Lower leg skin (tissue), 4 donors: ENCODE results near the gene CXXC5. TPM values are rescaled to one million over a fixed set of nuclear protein-coding genes. Genes with fewer than 3 reads are reported as not detected.

Experiments used
- DNase-seq, 2 donors: peaks; one replicate each; pipeline ENCODE4 v3.0.0-alpha.2; 2019; ENCODE audit warnings: low spot score in 2 of 2
- H3K4me3 ChIP-seq: fragments of 200-600 bp; sonication (generic); 2 replicates; pipeline ENCODE4 v1.5.1; 2017; ENCODE audit warnings: mild to moderate bottlenecking, low read depth; ENCODE audit not compliant: poor library complexity, severe bottlenecking
- POLR2A ChIP-seq, 2 donors: fragments of 450-650 bp; IDR thresholded peaks; one replicate each; pipeline ENCODE4 v1.6.1; 2016 to 2017; ENCODE audit warnings: antibody characterized with exemption in 2 of 2, mild to moderate bottlenecking in 1 of 2, moderate library complexity in 1 of 2
- WGBS, 2 donors: methylation state at CpG; one replicate each; pipeline ENCODE4 v1.1.5; 2018; 5-methylcytosine and 5-hydroxymethylcytosine counted together
- intact Hi-C: fragments of 100-400 bp; cut with DNase I; formaldehyde crosslinking; loops from one replicate; pipeline ENCODE4 v1.15.0; 2023; ENCODE audit warnings: low total_unique reads
- total RNA-seq, 4 donors: library from RNA; depleted of rRNA; stranded (reverse); fragments of >200 nt; gene quantifications; one replicate each; pipeline ENCODE4 v1.1.0, GENCODE V29; 2016
- TF ChIP-seq, protein P1 (sequence below), 3 donors: fragments of 450-650 bp; IDR thresholded peaks; one replicate each; pipeline ENCODE4 v1.5.1; 2016; ENCODE audit warnings: antibody characterized with exemption in 3 of 3, mild to moderate bottlenecking in 3 of 3, moderate library complexity in 2 of 3

Gene CXXC5
- total RNA-seq, 4 donors from 2014 or later: 36.4 to 69.3 (median 45.2) TPM

DNA sequence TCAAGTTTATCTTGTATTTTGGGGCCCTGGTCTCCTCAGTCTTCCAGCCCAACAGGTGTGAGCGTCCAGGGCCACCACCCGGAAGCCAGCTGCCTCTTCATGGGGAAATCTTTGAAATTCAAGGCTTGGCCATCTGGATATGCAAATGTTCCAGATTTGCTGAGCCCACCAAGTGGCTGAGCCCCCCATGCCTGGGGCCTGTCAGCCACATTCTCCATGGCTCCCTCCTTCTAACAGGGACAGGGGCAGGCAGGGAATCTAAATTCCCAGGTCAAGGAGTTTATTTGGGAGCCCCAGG is 14.2 kb upstream of the CXXC5 start:
- peak in 1 of 2 donors; percentile 82 for DNase-seq
- no peak overlapping the region for H3K4me3 ChIP-seq
- TF ChIP-seq POLR2A (IDR thresholded peaks at IDR 0.05): no peak
- TF ChIP-seq, protein P1, sequence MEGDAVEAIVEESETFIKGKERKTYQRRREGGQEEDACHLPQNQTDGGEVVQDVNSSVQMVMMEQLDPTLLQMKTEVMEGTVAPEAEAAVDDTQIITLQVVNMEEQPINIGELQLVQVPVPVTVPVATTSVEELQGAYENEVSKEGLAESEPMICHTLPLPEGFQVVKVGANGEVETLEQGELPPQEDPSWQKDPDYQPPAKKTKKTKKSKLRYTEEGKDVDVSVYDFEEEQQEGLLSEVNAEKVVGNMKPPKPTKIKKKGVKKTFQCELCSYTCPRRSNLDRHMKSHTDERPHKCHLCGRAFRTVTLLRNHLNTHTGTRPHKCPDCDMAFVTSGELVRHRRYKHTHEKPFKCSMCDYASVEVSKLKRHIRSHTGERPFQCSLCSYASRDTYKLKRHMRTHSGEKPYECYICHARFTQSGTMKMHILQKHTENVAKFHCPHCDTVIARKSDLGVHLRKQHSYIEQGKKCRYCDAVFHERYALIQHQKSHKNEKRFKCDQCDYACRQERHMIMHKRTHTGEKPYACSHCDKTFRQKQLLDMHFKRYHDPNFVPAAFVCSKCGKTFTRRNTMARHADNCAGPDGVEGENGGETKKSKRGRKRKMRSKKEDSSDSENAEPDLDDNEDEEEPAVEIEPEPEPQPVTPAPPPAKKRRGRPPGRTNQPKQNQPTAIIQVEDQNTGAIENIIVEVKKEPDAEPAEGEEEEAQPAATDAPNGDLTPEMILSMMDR (IDR thresholded peaks at IDR 0.05): no peak
- WGBS, 2 donors: 83 to 94% methylated on average over 2 of the region's 2 CpGs
- intact Hi-C loops: loop anchor here (5.0 kb wide), 2 partner anchors 53 to 133 kb away; no protein-coding TSS in a partner anchor

GRCh38 chr5:139634541-139634940 is 13.6 kb upstream of the CXXC5 start:
- no peak for TF ChIP-seq POLR2A (IDR thresholded peaks at IDR 0.05)
- TF ChIP-seq, protein P1 (IDR thresholded peaks at IDR 0.05): no peak
- DNase-seq: peak in 1 of 2 donors; percentile 69
- H3K4me3 ChIP-seq: no peak overlapping the region
- WGBS, 2 donors: 81 to 97% methylated on average over 3 of the region's 3 CpGs
- intact Hi-C loops: loop anchor here (5.0 kb wide), 2 partner anchors 53 to 133 kb away; no protein-coding TSS in a partner anchor

GRCh38 chr5:139635191-139635590 is 13.0 kb upstream of the CXXC5 start:
- DNase-seq: peak in 1 of 2 donors; percentile 80
- TF ChIP-seq, protein P1 (IDR thresholded peaks at IDR 0.05): no peak
- no peak for TF ChIP-seq POLR2A (IDR thresholded peaks at IDR 0.05)
- intact Hi-C loops: no loop called here
- 52 to 56% methylated on average over 1 of the region's 1 CpG for WGBS, 2 donors
- no peak overlapping the region for H3K4me3 ChIP-seq

DNA sequence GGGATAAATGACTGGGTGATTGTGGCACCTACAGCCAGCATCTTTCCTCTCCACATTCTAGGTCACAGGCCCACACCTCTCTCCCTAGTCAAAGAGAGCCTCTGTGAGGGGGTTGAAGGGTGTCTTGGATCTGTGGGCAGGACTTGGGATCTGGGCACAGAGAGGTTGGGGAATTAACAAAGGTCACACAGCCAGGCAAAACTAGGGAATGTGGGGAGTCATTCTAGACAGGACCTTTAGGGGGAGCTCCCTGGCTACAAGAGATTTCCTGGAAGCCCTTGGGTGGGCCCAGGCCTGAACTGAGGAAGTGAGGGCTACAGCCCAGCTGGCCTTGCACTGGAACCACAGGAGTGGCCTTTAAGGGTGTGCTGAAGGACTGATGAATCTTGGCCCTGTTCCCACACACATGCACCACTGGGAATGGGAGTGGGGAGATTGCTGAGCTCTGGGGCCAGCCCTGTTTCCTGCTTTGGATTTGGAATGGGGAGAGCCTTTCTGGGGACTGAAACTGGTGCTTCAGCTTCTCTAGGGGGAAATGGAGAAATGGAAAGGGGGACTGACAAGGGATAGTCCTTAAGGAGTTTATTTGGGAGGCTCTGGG is 12.4 kb upstream of the CXXC5 start:
- intact Hi-C loops: no loop called here

DNA sequence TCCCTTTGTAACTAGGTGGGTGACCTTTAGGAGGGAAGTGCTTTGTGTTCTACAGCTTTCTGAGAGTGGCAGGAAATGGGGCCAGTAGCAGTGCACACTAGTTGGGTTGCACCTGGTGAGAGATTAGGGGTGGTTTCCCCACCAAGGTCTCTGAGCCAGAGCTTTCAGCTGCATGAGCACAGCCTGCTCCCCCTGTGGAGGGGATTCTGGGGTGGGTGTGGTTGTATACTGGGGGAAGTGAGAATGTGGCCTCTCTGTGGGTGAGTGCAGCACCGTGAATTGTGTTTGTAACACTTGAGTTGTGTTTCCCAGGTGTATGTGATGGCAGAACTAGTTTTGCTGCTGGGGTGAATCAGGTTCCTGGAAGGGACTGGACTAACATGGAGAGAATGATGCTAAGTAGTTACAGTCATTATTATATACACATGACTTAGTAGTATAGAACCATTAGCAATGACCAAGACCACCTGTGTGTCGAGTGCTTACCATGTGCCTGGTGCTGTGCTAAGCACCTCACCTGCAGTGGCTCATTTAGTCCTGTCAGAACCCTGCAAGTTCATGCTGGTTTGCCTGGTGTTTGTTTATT is 11.8 kb upstream of the CXXC5 start:
- no peak for TF ChIP-seq POLR2A (IDR thresholded peaks at IDR 0.05)
- TF ChIP-seq, protein P1 (IDR thresholded peaks at IDR 0.05): no peak
- intact Hi-C loops: no loop called here
- peak in 1 of 2 donors; percentile 83 for DNase-seq
- H3K4me3 ChIP-seq: no peak overlapping the region
- WGBS, 2 donors: 34 to 56% methylated on average over 2 of the region's 2 CpGs

More for the DNA sequence above, 12.4 kb upstream of the CXXC5 start:
- no peak overlapping the region for H3K4me3 ChIP-seq
- peak; percentile 84 to 94 for DNase-seq
- TF ChIP-seq, protein P1 (IDR thresholded peaks at IDR 0.05): peak in 1 of 3 donors; percentile 46
- TF ChIP-seq POLR2A (IDR thresholded peaks at IDR 0.05): no peak
